ENCODE measurements around the gene FBXW12. TPM values are rescaled to one million over a fixed set of nuclear protein-coding genes. Genes with fewer than 3 reads are reported as not detected.

FBXW12 gene
- total RNA-seq, 1 donor from 2014 or later, result not detected

DNA sequence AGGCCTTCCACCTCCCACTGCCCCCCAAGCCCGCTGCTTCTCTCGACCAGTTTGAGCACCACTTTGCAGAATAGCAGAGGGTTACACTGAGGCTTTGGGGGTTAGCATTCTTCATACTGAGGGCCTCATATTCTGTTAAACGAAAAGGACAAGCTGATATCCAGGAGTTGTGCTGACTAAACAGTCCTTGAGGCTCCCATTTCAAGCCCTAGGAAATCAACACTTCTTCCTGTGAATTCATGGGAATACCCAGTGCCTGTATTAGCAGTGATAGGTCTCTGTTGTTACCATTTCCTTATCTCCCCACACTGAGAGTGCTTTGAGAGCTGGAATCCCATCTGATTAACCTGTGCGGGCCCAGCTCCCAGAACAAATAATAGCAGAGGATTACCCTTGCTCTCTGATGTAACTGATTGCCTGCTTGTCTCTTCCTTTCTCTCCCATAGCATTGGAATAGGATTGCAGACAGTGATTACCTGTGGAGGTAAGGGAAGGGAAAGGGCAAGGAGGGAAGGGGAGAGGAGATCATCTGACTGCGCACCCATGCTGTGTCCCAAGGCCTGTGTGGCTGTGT, 930 bp downstream of the FBXW12 start:
- DNase-seq (ENCODE audit: low spot score), result no peak

DNA sequence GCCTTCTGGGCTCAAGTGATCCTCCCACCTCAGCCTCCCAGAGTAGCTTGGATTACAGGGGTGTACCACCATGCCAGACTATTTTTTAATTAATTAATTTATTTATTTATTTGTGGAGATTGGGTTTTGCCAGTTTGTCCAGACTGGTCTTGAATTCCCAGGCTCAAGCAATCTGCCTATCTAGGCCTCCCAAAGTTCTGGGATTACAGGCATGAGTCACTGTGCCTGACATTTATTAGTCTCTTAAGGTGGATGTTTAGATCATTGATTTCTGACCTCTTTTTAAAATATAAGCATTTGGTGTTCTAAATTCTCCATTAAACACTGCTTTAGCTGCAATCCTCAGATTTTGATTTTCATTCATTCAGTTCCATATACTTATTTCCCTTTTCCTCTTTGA, 15.6 kb downstream of the FBXW12 start:
- no peak for DNase-seq (ENCODE audit: low spot score)

DNA sequence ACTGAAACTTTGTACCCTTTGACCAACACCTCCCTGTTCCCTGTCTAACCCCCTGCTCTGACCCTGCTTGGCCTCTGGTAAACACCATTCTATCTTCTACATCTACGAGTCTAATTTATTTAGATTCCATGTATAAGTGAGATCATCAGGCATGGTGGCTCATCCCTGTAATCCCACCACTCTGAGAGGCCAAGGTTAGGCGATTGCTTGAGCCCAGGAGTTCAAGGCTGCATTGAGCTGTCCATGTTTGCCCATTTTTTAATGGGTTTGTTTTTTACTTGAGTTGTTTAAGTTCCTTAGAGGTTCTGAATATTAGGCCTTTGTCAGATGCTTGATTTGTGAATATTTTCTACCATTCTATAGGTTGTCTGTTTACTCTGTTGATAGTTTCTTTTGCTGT, 16.9 kb downstream of the FBXW12 start:
- no peak for DNase-seq (ENCODE audit: low spot score)

DNA sequence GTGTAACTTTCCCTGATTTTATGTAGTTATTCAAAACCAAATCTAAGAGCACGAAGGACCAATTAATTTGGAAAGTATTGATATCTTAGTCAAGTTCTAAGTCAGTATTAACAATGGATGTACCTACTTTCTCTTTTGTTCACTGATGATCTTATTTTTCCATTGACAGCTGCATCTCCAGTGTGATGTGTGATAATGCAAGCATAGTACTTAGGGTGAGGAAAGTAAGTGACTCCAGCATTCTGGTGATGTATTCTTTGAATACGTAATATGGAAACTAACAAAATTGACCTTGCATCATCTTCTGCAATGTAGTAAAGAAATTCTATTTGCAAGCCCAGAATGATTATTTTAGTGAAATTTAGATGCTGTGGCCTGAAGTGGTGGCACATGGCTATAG, 22.4 kb downstream of the FBXW12 start:
- no peak for DNase-seq (ENCODE audit: low spot score)

DNA sequence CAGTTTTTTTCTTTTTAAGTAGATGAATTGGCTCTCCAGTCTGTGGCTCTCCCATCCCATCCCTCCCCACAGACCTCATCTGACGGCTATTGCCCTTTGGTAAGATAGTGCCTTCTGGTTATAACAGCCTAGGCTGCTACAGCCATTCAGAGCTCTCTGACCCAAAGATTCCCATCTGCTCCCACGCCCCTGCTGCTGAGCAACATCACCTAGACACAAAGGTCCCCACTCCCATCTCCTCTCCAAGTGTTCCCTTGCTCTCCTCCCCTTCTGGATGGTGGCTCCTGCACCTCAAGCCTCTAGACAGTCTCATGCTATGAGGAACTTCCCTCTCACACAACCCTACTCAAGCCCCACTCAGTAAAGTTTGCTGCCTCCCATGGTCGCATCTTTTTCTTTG, 23.7 kb downstream of the FBXW12 start:
- no peak for DNase-seq (ENCODE audit: low spot score)

DNA sequence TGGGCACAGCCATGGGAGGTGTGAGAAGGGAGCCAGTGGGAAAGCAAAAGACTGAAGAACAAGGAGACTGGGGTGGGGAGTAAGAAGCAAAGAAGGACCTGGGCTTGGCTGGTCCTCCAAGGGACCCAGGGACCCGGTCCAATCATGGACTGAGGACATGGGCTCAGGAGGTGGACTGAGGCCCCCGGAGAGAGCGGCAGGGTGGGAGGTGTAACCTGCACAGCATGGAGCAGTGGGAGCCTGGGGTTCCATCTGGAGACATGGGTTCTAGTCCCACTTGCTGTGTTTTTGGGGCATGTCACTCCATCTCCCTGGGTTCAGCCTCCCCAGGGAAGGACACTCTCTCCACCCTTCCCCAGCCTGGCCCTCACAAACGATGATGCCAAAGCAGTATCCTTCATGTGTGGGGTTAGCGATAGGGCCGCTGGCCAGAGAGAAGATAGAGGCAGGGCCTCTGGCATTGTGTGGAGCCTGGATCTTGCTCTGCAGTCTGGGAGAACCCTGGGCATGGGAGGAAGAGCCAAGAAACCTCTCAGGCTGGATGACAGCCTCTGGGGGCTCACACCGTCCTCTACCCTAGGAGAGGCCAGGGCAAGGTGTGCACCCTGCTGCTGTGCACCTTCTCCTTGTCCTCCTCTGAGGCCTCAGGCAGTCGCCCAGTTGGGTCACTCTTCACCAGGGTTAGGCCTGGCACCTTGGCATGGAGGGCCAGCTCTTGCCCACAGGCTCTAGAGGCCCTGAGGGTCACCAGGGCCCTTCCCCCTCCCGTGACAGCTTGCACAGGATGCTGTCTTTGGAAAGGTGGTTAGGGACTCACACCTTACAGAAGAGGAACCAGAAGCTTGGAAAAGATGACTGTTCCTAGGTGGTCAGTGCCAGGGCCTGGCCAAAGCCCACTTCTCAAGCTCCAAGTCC, 26.0 kb downstream of the FBXW12 start:
- DNase-seq (ENCODE audit: low spot score), result no peak

DNA sequence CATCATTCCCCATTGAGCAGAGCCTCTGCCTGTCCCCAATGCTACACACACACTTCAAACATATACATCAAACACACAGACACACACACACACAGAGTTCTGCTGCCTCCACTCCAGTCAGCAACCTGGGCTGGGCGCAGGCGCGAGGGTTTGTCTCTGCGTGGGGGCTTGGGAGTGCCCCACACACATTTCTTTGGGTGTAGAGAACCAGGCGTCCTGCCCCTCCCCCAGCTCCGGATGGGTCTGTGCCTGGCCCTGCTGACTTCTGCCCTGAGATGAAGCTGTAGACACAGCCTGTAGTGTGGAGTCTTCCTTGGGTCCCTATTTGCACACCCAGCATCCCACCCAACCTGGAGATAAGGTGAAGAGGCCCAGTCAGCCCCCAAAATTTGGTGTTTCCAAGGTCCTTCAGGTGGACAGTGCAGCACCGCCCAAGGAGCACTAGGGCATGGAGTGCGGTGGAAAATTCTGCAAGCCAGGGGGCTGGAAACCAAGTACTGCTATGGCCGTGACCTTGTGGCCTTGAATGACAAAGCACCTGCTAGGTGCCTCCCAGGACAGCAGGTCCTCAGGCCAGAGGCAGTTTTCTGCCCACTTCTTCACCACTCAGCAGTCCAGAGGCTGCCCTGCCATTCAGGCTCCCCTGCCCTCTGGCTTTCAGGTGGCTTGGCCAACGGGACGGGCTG, 26.8 kb downstream of the FBXW12 start:
- no peak for DNase-seq (ENCODE audit: low spot score)

DNA sequence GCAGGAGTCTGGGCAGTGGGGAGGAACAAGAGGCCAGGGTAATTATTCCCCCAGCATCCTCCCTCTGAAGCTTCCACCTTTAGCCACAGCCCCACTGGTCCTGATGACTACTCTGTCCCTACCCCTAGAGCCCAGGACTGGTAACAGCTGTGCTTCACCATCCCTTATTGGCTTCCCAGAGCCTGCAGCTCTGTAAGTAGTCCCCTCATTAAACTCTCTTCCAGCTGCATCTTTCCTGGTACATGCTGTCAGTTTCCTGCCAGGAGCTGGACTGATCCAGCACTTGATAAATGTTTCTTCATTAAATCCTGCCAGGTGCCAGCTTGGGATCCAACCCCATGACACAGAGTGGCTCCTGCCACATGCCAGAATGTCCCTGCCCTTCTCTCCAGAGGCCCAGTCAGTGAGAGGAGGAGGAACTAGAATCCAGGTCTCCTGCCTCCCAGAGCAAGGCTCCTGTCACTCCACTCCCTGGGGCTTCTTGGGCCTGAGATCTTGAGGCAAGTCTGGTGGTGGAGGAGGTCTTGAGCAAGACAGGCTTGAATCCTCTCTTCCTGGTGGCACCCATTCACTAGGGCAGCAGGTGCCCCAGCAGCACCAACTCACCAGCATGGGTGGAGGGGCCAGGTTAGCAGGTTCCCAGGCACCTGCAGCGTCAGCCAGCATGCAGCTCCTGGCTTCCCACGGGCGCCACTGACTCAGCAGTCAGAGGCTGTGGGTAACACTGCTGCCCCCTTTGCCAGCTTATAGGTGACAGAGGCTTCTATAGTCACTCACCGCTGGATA, 27.6 kb downstream of the FBXW12 start:
- DNase-seq (ENCODE audit: low spot score), result peak; percentile 9

DNA sequence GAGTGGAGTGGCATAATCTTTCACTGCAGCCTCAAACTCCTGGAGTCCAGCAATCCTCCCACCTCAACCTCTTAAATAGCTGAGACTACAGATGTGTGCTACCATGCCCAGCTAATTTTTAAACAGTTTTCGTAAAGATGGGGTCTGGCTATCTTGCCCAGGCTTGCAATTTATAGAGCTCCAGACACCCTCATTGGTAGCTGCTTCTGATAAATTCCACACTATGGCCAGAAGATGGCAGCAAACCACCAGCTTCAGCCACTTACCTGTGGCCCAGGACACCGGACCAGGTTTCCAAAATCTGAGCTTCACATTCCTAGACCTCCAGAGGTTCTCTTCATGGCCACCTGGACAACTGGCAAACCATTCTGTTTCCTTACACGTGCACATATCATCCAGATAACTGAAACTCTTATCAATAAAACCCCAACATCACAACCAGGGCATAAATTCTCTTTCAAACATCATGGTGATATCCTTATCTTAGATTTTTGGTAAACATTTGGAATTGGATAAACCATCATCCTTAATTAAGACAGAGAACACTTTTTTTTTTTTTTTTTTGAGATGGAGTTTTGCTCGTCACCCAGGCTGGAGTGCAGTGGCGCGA, 28.9 kb downstream of the FBXW12 start:
- peak; percentile 62 for DNase-seq (ENCODE audit: low spot score)

DNA sequence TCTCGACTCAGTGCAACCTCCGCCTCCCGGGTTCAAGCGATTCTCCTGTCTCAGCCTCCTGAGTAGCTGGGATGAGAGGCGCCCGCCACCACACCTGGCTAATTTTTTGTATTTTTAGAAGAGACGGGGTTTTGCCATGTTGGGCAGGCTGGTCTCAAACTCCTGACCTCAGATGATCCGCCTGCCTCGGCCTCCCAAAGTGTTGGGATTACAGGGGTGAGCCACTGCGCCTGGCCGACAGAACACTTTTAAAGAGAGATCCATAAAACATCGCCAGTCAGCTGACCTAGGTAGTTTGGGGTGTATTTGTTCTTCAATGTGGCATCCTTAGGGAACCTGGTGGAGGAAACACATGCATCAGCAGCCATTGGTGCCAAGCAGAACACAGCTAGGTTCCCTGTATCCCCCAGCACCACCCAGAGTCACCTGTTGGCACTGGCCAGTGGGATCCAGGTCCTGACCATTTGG, 29.4 kb downstream of the FBXW12 start:
- DNase-seq (ENCODE audit: low spot score), result peak; percentile 9

DNA sequence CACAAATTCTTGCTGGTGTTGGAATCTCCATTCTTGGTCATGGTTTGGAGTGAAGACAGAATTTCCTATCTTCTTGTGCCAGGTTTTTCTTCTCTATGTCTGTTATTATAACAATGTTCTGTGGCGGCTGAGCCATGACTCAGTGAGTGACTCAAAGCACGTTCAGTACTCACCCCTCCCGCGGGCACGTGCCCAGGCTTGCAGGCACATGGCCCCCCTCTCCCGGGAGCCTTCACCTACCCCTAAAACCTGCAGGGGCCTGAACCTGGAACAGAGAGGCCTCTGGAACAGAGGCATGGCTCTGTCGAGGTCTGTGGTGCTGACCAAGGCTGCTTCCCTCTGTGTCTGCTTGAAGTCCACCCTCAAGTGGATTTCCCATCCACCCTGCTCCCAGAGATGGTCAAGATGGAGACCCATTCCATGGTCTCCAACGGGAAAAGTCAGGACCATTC, 30.3 kb downstream of the FBXW12 start:
- DNase-seq (ENCODE audit: low spot score), result peak; percentile 76

DNA sequence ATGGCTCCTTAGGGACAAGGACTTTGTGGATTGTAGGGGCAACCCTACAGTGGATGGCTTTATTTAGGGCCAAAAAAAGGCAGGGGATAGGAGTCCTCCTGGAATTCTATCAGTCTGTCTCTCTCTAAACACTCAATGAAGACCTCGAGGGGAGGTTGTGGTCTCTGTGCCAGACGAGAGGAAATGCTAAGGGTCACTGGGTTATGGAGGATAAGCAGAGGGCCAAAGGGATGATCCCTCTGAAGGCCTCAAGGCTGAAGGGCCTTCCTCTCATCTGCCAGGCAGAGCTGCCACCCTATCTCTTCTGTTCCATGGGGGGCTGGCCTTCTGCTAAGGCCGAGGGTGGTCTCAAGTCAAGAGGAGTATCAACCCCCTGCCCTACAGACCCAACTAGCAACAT, 30.9 kb downstream of the FBXW12 start:
- no peak for DNase-seq (ENCODE audit: low spot score)

DNA sequence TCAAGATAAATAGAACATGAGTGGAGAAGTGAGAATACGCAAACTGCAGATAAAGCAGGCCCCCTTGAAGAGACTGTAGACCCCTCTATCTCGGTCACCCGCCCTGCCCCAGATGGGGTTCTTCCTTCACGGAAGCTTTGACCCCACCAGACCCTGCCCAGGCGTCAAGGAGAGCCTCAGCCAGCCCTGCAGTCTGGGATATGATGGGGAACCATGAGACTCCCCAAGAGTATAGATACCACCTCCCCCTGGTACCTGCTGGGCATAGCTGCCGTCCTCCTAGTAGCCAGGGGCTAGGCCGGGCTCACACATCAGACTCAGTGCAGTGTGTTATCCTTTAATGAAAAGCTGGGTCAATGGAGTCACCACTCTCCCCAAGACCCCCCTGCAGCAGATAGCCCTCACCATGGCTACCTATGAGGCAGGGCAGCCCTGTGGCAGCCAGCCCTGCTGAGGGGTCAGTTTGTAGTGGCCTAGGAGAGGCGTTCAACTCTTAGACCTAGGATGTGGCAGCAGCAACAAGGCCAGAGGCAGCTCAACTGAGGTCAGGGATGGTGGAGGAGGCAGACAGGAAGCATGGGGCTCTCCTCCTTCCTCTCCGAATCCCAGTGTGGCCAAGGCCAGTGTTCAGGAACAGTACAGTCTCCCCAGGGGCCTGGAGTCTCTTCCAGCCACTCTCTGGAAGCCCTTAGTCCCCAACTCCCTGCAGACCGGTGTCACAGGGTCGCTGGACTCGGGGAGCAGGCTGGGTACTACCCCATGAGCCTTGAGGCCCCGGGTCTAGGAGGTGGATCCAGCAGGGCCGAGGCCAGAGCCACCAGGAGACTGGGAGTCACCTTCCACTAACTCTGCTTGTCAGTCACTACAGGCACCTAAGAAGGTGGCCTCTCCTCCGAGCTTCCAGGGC, 31.8 kb downstream of the FBXW12 start:
- DNase-seq (ENCODE audit: low spot score), result no peak

DNA sequence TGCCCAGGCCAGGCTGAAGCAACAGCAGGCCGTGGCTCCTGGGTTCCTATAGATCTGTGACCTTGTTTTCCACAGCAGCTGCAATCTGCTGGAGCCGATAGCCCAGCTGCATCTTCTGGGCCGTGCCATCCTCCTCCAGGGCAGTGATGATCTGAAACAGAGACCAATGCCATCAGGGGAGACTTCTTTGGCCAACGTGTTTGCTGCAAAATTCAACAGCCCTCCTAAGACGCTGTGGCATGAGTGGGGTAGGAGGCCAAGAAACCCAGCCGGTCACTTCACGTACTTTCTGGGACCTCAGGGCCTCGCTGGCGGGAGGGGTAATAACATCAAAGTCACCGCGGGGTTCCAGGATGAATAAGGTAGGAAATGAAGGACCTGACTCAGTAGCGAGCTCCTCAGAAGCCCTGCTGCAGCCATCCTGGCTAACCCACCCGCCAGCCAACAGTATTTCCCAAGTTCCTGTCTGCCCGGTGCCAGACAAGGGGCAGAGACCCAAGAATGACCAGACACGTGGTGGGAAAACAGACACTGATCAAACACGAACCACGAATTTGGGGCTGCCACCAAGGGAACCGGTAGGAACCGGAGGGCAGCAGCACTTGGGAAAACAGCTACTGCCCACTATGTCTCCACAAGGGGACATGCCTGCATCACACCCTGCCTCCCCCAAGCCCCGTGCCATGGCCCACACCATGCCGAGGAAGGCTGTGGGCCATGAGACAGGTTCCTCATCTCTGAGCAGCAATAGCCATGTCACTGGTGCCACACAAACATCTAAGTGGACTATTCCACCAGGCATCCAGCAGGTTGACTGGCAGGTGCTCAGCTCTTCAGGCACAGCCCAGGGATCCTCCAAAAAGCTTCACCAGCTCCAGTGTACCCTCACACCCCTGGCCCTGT, 32.7 kb downstream of the FBXW12 start:
- DNase-seq (ENCODE audit: low spot score), result peak; percentile 8

DNA sequence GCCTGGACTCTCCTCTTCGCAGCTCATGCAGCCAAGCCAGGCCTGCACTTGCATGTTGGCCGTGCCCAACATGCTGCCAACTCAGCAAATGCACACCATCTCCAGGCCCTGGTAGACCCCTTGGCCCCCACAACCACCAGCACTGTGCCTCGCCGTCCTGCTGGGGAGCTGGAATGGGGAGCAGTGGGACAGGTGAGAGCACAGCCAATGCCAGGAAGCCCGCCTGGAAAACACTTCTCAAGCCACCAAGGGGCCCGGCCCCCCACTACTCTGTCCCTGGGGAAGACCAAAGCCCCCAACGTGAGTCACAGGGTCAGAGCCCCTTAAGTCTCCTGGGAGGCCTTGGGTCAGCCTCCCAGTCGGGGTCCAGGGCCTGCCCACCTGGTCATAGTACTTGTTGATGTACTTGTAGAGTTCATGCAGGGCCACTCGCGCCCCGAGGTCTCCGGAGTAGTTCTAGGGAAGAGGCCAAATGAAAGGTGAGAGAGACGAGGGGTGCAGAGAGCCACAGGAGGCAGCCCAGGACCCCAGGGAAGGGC, 33.4 kb downstream of the FBXW12 start:
- DNase-seq (ENCODE audit: low spot score), result peak; percentile 9

DNA sequence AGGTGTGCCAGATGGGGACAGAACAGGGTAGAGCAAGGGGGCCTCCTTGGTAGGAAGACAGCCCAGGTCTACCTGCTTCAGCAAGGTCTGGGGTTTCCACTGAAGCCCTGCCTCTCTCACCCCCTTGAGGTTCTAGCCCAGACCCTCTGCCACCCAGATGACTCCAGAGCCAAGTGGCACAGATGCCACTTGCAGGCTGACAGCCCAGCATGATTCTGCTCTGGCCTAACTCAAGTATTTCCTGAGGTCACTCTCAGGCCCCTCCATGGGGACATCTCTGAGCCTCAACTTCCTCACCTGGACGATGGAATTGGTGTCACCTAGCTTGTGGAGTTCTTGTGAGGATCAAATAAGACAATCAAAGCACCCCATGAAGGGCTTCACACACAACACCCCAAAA, 34.0 kb downstream of the FBXW12 start:
- DNase-seq (ENCODE audit: low spot score), result no peak

DNA sequence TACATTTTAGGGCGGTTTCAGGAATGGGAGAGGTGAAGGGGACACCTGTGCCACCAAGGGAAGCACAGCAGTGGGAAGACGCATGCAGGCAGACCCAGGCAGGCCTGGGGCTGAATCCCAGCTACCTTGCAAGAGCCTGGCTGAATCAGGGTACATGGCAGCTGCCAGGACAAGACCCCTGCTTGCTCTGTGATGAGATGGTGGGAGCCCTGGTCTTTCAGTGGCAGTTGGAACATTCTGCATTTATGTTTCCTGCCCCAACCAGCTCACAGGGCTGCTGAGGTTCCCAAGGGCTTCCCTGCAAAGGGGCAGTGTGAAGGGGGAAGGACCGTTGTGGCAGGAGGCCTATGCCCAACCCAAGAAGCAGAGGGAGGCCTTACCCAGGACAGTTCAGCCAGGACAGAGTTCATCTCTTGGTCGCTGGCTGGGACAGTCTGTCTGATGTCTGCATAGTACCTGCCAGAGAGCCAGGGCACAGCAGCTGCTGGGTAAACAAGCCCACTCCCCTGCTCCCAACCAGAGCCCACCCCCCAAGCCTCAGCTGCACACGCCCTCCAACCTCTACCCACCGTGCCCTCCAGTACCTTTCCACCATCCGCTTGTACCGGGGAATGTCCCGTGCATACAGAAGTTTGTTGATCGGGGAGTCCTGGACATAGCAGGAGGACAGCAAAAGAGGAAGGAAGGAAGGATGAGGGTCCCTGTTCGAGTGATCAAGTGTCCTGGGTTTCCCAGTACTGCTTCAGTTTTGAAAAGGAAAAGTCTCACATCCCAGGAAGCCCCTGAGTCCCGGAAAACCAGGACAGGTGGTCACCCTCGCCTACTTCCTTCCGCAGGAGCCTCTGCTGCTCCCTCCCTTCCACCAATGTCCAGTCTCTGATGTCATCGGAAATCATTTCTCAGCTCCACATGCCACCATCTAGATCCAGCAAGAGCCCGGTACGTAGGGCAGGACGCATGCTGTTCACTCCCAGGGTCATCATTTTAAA, 34.7 kb downstream of the FBXW12 start:
- DNase-seq (ENCODE audit: low spot score), result peak; percentile 8
